ENCODE results near the gene EIF2A. TPM values are rescaled to one million over a fixed set of nuclear protein-coding genes. Genes with fewer than 3 reads are reported as not detected.
A peak's percentile ranks its signal among the peaks of the same experiment; 100 is the strongest.

Gene EIF2A
- total and polyA plus RNA-seq, 9 donors: 88.8 to 206 (median 112) TPM

DNA sequence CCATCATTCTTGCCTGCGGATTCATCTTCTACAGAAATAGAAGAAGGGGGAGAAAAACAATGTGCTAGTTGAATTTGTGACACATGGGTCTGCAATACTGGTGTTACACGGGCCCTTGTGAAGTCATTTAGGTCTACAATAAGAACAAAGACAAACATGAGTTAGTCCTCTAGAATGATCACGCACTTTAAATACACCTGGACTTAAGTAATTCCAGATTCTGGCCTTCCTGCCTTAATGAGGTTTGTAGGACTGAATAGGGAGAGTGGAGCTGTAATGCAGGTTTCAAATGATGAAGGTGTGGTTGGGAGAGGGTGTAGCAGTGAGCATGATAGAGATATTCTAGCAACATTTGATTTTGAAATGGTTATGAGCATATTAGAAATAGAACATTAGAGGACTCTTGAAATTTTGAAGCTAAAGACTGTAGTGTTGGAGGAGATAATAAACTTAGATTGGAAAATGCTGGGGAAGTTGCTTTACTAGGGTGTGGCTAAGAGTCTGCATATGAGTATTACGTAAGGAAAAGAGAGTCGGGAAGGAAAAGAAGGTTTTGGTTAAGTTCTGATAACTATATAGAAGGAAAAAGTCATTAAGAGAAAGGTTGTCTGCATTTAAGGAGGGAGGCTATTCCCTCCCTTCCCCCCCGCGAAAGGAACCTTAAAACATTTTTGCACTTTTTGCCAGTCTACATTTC, 606 bp downstream of the EIF2A start:
- Histone ChIP-seq H3K4me1 (ENCODE audit: insufficient read depth) (peaks cover 2% of the 10 kb centered on the region), H3K27ac (peak overlapping the region; percentile 98), H3K9me3 (no peaks in the 10 kb centered on the region), H3K36me3 (no peaks in the 10 kb centered on the region), H3K4me3 (peak overlapping the region; percentile 76), H3K27me3 (no peaks in the 10 kb centered on the region)
- 15 to 24% (median 17%) methylated on average over 7 of the region's 7 CpGs for WGBS, 3 donors
- no peak for DNase-seq
- intact Hi-C loops (cut with DNase I): loop anchor here in 2 of 4 donors (2.0 to 10.0 kb wide), 2 partner anchors 58 to 138 kb away; partner anchors contain the start of genes SELENOT (in 1 of the 2) and TSC22D2 (in 1 of the 2)
- TF ChIP-seq EP300 (IDR thresholded peaks at IDR 0.05) (no peak), POLR2A (IDR thresholded peaks at IDR 0.05) (no peak)
- TF ChIP-seq, protein P1, sequence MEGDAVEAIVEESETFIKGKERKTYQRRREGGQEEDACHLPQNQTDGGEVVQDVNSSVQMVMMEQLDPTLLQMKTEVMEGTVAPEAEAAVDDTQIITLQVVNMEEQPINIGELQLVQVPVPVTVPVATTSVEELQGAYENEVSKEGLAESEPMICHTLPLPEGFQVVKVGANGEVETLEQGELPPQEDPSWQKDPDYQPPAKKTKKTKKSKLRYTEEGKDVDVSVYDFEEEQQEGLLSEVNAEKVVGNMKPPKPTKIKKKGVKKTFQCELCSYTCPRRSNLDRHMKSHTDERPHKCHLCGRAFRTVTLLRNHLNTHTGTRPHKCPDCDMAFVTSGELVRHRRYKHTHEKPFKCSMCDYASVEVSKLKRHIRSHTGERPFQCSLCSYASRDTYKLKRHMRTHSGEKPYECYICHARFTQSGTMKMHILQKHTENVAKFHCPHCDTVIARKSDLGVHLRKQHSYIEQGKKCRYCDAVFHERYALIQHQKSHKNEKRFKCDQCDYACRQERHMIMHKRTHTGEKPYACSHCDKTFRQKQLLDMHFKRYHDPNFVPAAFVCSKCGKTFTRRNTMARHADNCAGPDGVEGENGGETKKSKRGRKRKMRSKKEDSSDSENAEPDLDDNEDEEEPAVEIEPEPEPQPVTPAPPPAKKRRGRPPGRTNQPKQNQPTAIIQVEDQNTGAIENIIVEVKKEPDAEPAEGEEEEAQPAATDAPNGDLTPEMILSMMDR (IDR thresholded peaks at IDR 0.05): no peak

DNA sequence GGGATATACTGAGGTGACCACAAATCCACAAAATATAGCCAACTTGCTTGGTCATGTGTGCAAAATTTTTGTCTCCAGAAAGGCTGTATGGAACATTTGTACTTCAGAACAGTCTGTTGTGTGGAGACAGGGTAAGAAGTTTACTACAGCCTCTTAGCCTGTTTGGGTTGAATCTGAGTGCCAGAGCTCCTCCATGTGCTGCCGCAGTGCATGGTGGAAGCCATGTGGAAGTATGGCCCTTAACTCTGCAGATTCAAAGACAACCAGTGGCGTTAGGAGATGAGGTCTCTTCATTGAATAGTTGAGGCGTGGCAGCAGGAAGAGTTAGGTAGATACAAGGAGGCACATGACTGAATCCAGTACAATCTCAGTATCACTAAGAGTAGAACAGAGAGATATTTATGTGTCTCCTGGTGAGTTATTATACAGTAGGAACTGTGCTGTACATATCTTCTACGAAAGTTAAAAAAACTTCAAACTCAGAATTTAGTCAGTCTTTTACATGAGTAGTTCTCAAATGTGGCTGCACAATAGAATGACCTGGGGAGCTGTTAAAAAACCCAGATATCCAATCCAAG, 9.4 kb downstream of the EIF2A start:
- no peaks in the 10 kb centered on the region for H3K27me3 ChIP-seq
- H3K36me3 ChIP-seq: no peaks in the 10 kb centered on the region
- intact Hi-C loops (cut with DNase I): no loop called here
- H3K4me3 ChIP-seq: no peak overlapping the region
- no peaks in the 10 kb centered on the region for H3K4me1 ChIP-seq (ENCODE audit: insufficient read depth)
- 91 to 97% (median 95%) methylated on average over 4 of the region's 4 CpGs for WGBS, 3 donors
- DNase-seq: no peak
- H3K27ac ChIP-seq: no peak overlapping the region
- H3K9me3 ChIP-seq: no peaks in the 10 kb centered on the region
- no peak for TF ChIP-seq EP300 (IDR thresholded peaks at IDR 0.05)
- TF ChIP-seq, protein P1 (IDR thresholded peaks at IDR 0.05): no peak
- TF ChIP-seq POLR2A (IDR thresholded peaks at IDR 0.05): no peak

DNA sequence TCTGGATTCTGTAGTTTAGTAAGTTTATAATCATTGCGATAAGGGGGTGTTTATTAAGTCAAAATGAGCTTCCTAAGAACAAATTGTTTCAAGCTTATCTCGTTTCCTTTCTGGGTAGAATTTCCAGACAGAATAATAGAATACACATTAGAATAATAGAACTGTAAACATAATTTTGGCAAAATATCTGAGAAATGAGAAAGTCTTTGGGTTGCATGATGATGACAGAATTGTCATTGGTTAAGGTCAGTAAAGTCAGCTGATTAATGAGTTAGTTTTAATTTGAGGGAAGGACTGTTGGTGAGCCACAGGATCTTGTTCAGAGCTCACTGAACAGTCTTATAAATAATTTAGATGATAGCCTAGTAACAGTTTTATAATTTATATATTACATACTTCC, 10.2 kb downstream of the EIF2A start:
- H3K9me3 ChIP-seq: no peaks in the 10 kb centered on the region
- no peak overlapping the region for H3K4me3 ChIP-seq
- no peaks in the 10 kb centered on the region for H3K4me1 ChIP-seq (ENCODE audit: insufficient read depth)
- no peaks in the 10 kb centered on the region for H3K27me3 ChIP-seq
- intact Hi-C loops (cut with DNase I): no loop called here
- no peaks in the 10 kb centered on the region for H3K36me3 ChIP-seq
- no peak for DNase-seq
- 20 to 41% (median 21%) methylated on average over 2 of the region's 2 CpGs for WGBS, 3 donors
- H3K27ac ChIP-seq: no peak overlapping the region
- no peak for TF ChIP-seq EP300 (IDR thresholded peaks at IDR 0.05)
- TF ChIP-seq POLR2A (IDR thresholded peaks at IDR 0.05): no peak
- TF ChIP-seq, protein P1 (IDR thresholded peaks at IDR 0.05): no peak

DNA sequence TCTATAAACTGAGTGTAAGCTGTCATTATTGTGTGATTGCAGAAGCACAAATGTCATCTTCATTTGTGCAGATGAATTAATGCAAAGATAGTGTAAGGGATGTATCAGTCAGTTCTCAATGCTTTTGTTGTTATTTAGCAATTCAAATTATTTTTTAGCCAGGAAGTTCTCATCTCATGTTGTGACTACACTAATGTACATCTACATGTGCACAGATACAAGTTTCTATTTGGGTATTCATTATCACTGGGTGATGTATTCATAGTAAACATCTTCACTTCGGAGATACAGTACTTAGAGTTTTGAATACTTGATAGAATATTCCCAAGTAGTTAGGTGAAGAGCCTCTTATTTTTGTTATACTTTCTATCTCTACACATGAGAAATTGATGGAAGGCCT, 11.1 kb downstream of the EIF2A start:
- H3K36me3 ChIP-seq: no peaks in the 10 kb centered on the region
- no peaks in the 10 kb centered on the region for H3K4me1 ChIP-seq (ENCODE audit: insufficient read depth)
- TF ChIP-seq, protein P1 (IDR thresholded peaks at IDR 0.05): no peak
- TF ChIP-seq POLR2A (IDR thresholded peaks at IDR 0.05) (no peak), EP300 (IDR thresholded peaks at IDR 0.05) (no peak)
- intact Hi-C loops (cut with DNase I): no loop called here
- no peak for DNase-seq
- H3K27me3 ChIP-seq: no peaks in the 10 kb centered on the region
- WGBS, 3 donors: 7 to 43% (median 19%) methylated on average over 1 of the region's 1 CpG
- H3K4me3 ChIP-seq: no peak overlapping the region
- no peak overlapping the region for H3K27ac ChIP-seq
- no peaks in the 10 kb centered on the region for H3K9me3 ChIP-seq

Data from ovary (tissue), 9 donors.